GM13976 (cell line): ENCODE results near the gene CBR4.
"Not testable (repeated sequence)": the region's sequence is repeated elsewhere in the genome, so short reads cannot be mapped to it uniquely, and the experiment has no call there.

Experiments used
- DNase-seq: peaks from one replicate; pipeline ENCODE4 v3.0.0; 2012; ENCODE audit warnings: low spot score
- in situ Hi-C: fragments of 300-500 bp; cut with MboI; formaldehyde crosslinking; loops from one replicate; pipeline ENCODE4 v1.12.0; 2022; ENCODE audit warnings: low sequenced_read_pairs, mixed read lengths, inconsistent platforms; ENCODE audit not compliant: unreplicated experiment
- TF ChIP-seq, protein P1 (sequence below): IDR thresholded peaks from 2 replicates; pipeline ENCODE4 v1.5.1; 2012; ENCODE audit warnings: borderline replicate concordance, mild to moderate bottlenecking; ENCODE audit not compliant: insufficient read depth; ENCODE audit errors: extremely low read depth, missing control alignments, control extremely low read depth

CBR4 gene

GRCh38 chr4:169042608-169043007 lies 32.6 kb upstream of the CBR4 start:
- DNase-seq: no peak
- in situ Hi-C loops: no loop called here
- TF ChIP-seq, protein P1, sequence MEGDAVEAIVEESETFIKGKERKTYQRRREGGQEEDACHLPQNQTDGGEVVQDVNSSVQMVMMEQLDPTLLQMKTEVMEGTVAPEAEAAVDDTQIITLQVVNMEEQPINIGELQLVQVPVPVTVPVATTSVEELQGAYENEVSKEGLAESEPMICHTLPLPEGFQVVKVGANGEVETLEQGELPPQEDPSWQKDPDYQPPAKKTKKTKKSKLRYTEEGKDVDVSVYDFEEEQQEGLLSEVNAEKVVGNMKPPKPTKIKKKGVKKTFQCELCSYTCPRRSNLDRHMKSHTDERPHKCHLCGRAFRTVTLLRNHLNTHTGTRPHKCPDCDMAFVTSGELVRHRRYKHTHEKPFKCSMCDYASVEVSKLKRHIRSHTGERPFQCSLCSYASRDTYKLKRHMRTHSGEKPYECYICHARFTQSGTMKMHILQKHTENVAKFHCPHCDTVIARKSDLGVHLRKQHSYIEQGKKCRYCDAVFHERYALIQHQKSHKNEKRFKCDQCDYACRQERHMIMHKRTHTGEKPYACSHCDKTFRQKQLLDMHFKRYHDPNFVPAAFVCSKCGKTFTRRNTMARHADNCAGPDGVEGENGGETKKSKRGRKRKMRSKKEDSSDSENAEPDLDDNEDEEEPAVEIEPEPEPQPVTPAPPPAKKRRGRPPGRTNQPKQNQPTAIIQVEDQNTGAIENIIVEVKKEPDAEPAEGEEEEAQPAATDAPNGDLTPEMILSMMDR: no peak

DNA sequence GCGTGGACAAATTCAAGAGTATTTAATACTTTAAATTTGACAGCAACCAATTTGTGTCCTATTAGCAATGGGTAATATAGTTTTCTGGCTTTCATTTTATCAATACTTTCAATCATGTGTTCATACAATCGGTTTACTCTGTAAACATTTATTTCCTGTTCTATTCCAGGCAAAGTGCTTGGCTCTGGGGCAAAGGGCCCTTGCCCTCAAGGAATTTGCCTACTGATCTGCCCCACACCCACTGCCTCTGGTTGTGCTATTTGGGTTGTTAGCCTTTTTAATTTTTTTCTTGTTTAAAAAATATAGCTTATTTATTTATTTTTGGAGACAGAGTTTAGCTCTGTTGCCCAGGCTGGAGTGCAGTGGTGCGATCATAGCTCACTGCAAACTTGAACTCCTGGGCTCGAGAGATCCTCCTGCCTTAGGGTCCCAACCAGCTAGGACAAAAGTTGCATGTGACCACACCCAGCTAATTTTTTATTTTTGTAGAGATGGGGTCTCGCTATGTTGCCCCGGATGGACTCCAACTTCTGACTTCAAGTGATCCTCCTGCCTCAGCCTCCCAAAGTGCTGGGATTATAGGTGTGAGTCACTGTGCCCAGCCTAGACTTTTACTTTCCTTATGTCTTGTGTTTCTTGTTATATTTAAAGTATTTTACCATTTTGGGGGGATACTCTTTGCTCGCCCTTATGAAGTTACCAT lies 30.7 kb upstream of the CBR4 start:
- in situ Hi-C loops: no loop called here

GRCh38 chr4:169039251-169039954 lies 29.3 kb upstream of the CBR4 start:
- no peak for DNase-seq
- TF ChIP-seq, protein P1: no peak
- in situ Hi-C loops: no loop called here

More for the DNA sequence above, 30.7 kb upstream of the CBR4 start:
- TF ChIP-seq, protein P1: no peak
- DNase-seq: no peak

DNA sequence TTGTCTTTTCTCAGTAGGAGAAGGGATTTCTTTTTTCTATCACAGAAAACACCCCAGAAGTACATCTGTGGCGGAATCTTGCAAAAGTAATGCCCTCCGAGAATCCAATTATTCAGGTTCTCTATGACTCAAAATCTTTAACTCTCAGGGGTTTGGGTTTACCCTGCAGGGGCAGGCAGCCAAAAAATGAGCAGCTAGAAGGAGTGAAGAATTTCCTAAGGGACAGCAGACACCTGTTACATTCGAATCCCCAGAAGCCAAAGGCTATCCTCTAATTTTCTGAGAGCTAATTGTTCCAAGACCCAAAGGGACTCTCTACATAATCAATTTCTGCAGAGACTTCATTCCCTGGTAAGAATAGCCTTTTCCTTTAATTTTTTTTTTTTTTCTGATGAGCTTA lies 27.5 kb upstream of the CBR4 start:
- in situ Hi-C loops: no loop called here
- TF ChIP-seq, protein P1: no peak
- DNase-seq: no peak

GRCh38 chr4:169035871-169036620 lies 26.0 kb upstream of the CBR4 start:
- DNase-seq, in situ Hi-C loops: not testable (repeated sequence)

- in situ Hi-C loops: no loop called here
- no peak for DNase-seq
- TF ChIP-seq, protein P1: no peak
Measured at GRCh38 chr4:169033660-169034059, 23.6 kb upstream of the CBR4 start.
